ENCODE measurements around the gene TPR. TPM values are rescaled to one million over a fixed set of nuclear protein-coding genes. Genes with fewer than 3 reads are reported as not detected.

Gene TPR
- polyA plus RNA-seq, 1 donor (not counting 4 experiments of a cell fraction or from before 2014, with no cell fraction given) = 46.8 TPM

DNA sequence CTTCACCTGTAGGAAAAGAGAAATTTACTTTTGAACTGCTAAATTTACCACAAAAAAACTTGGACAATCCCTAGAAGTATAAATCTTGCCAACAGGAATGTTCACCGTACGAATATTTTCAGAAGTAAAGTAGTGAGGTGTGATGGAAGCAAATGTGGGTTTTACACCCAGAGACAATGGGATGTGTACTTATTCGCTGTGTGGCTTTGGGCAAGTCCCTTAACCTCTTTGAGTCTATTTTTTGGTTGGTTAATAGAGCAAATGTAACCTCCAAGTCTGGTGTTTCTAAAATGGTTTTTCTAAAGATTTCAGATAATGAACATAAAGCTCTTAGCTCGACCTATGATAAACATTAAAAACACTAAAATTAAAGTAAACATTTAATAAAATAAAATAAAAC is 51.2 kb downstream of the TPR start:
- H3K79me2 ChIP-seq (ENCODE audit: control insufficient read depth, insufficient read depth, low read length) = no peaks in the 10 kb centered on the region
- H2AFZ ChIP-seq (ENCODE audit: control insufficient read depth, low read length) = no peak overlapping the region
- H3K27me3 ChIP-seq (ENCODE audit: control insufficient read depth, extremely low read depth, insufficient read depth, low read length) = no peaks in the 10 kb centered on the region
- DNase-seq (ENCODE audit: low read depth, low spot score) (no peak), FAIRE-seq (no peak)
- no peaks in the 10 kb centered on the region for H3K9me3 ChIP-seq (ENCODE audit: control insufficient read depth, low read depth, low read length)
- TF ChIP-seq, protein P1, sequence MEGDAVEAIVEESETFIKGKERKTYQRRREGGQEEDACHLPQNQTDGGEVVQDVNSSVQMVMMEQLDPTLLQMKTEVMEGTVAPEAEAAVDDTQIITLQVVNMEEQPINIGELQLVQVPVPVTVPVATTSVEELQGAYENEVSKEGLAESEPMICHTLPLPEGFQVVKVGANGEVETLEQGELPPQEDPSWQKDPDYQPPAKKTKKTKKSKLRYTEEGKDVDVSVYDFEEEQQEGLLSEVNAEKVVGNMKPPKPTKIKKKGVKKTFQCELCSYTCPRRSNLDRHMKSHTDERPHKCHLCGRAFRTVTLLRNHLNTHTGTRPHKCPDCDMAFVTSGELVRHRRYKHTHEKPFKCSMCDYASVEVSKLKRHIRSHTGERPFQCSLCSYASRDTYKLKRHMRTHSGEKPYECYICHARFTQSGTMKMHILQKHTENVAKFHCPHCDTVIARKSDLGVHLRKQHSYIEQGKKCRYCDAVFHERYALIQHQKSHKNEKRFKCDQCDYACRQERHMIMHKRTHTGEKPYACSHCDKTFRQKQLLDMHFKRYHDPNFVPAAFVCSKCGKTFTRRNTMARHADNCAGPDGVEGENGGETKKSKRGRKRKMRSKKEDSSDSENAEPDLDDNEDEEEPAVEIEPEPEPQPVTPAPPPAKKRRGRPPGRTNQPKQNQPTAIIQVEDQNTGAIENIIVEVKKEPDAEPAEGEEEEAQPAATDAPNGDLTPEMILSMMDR (optimal IDR thresholded peaks at IDR 0.05 in 1 of 3, IDR thresholded peaks at IDR 0.05 in 1 of 3, conservative IDR thresholded peaks at IDR 0.05 in 1 of 3; ENCODE audit: extremely low read depth in 1 of 3, insufficient read depth in 2 of 3, low read length in 3 of 3) = no peak
- TF ChIP-seq EZH2 (IDR thresholded peaks at IDR 0.05; ENCODE audit: low read length) = no peak
- no peak overlapping the region for H3K4me2 ChIP-seq (ENCODE audit: control insufficient read depth, extremely low read depth, insufficient read depth, low read depth, low read length)
- no peaks in the 10 kb centered on the region for H3K4me1 ChIP-seq (ENCODE audit: control insufficient read depth, extremely low read depth, insufficient read depth, low read length)
- peaks cover 14 to 26% of the 10 kb centered on the region in 2 experiments for H3K36me3 ChIP-seq (ENCODE audit: control insufficient read depth in 2 of 2, extremely low read depth in 1 of 2, insufficient read depth in 2 of 2, low read length in 2 of 2)
- H4K20me1 ChIP-seq (ENCODE audit: control insufficient read depth, extremely low read depth, insufficient read depth, low read length) = no peaks in the 10 kb centered on the region
- H3K4me3 ChIP-seq (ENCODE audit: control insufficient read depth in 2 of 3, extremely low read depth in 1 of 3, insufficient read depth in 2 of 3, low read depth in 1 of 3, low read length in 3 of 3) = no peak overlapping the region
- no peak overlapping the region for H3K27ac ChIP-seq (ENCODE audit: control insufficient read depth, insufficient read depth, low read length)
- H3K9me1 ChIP-seq (ENCODE audit: control insufficient read depth, extremely low read depth, insufficient read depth, low read length) = no peaks in the 10 kb centered on the region
- no peak overlapping the region for H3K9ac ChIP-seq (ENCODE audit: control insufficient read depth, extremely low read depth, insufficient read depth, low read length)
- dilution Hi-C loops (cut with MboI; ENCODE audit: extremely low pct_ligation_motif_present, low sequenced_read_pairs) = no loop called here

DNA sequence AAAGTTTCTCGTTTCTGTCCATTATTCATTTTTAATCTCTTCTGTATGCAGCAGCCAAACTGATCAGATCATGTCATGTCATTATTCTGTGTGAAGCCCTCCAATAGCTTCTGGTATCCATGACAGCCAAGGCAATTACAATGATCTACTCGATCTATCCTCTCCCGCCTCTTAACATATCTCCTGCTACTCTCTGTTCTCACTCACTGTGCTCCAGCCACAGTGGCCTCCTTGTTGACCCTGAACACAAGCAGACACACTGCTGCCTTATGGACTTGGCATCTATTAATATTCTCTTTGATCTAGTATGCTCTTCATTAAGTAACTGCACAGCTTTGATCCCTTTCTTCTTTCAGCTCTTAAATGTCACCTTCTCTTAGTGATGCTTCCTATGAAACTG is 59.5 kb downstream of the TPR start:
- no peak for FAIRE-seq
- TF ChIP-seq, protein P1 (optimal IDR thresholded peaks at IDR 0.05 in 1 of 3, IDR thresholded peaks at IDR 0.05 in 1 of 3, conservative IDR thresholded peaks at IDR 0.05 in 1 of 3; ENCODE audit: extremely low read depth in 1 of 3, insufficient read depth in 2 of 3, low read length in 3 of 3) = no peak
- no peak for TF ChIP-seq EZH2 (IDR thresholded peaks at IDR 0.05; ENCODE audit: low read length)
- DNase-seq (ENCODE audit: low read depth, low spot score) = no peak
- H4K20me1 ChIP-seq (ENCODE audit: control insufficient read depth, extremely low read depth, insufficient read depth, low read length) = no peaks in the 10 kb centered on the region
- H3K4me3 ChIP-seq (ENCODE audit: control insufficient read depth in 2 of 3, extremely low read depth in 1 of 3, insufficient read depth in 2 of 3, low read depth in 1 of 3, low read length in 3 of 3) = no peak overlapping the region
- no peaks in the 10 kb centered on the region for H3K79me2 ChIP-seq (ENCODE audit: control insufficient read depth, insufficient read depth, low read length)
- H3K9me1 ChIP-seq (ENCODE audit: control insufficient read depth, extremely low read depth, insufficient read depth, low read length) = peaks cover 2% of the 10 kb centered on the region
- no peaks in the 10 kb centered on the region for H3K4me1 ChIP-seq (ENCODE audit: control insufficient read depth, extremely low read depth, insufficient read depth, low read length)
- peaks cover 9 to 21% of the 10 kb centered on the region in 2 experiments for H3K36me3 ChIP-seq (ENCODE audit: control insufficient read depth in 2 of 2, extremely low read depth in 1 of 2, insufficient read depth in 2 of 2, low read length in 2 of 2)
- no peaks in the 10 kb centered on the region for H3K27me3 ChIP-seq (ENCODE audit: control insufficient read depth, extremely low read depth, insufficient read depth, low read length)
- no peak overlapping the region for H2AFZ ChIP-seq (ENCODE audit: control insufficient read depth, low read length)
- H3K9me3 ChIP-seq (ENCODE audit: control insufficient read depth, low read depth, low read length) = no peaks in the 10 kb centered on the region
- dilution Hi-C loops (cut with MboI; ENCODE audit: extremely low pct_ligation_motif_present, low sequenced_read_pairs) = no loop called here
- no peak overlapping the region for H3K9ac ChIP-seq (ENCODE audit: control insufficient read depth, extremely low read depth, insufficient read depth, low read length)
- no peak overlapping the region for H3K4me2 ChIP-seq (ENCODE audit: control insufficient read depth, extremely low read depth, insufficient read depth, low read depth, low read length)
- no peak overlapping the region for H3K27ac ChIP-seq (ENCODE audit: control insufficient read depth, insufficient read depth, low read length)

Data from keratinocyte (primary cell).